ENCODE measurements around the gene BPIFA1.

Gene BPIFA1

DNA sequence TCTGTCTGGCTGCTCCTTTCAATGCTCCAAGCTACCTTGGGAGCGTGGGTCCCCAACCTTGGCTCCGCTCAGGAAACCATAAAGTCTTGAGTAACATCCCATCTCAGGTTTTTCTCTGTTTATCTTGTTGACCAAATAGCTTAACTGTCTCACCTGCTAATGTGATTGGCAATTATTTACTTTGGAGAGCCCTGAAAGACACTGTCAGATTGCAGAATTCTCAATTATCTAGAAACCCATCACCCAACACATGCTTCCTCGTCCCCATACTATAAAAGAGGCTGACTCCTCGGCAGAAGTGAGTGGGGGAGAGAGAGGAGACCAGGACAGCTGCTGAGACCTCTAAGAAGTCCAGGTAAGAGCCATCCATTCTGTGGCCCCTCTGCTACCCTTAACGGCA lies at the start of gene BPIFA1:
Gene BPIFA1 (plus strand): TSS at position 301 of the 400 bp plus-strand sequence. CDS start 1,716 bp downstream, outside the sequence.
- DNase-seq (ENCODE audit: low read depth): no peak

DNA sequence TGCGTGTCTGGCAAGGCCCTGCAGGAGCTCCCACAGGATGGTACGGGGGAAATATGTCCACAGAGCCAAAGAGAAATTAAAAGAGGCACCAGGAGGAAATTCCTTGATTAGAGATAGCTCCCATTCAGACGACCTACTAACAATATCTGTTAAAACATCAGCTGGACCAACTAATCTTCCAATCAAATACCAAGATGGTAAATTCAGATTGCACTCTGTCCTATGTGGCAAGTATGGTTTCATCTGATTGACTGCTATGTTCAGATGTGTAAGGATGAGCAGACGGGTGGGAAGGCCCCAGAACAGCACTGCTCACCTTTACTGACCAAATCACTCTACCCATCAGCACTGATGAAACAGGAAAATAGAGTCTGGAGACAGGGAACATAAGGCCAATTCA lies 48.3 kb upstream of the BPIFA1 start:
- DNase-seq (ENCODE audit: low read depth): no peak

DNA sequence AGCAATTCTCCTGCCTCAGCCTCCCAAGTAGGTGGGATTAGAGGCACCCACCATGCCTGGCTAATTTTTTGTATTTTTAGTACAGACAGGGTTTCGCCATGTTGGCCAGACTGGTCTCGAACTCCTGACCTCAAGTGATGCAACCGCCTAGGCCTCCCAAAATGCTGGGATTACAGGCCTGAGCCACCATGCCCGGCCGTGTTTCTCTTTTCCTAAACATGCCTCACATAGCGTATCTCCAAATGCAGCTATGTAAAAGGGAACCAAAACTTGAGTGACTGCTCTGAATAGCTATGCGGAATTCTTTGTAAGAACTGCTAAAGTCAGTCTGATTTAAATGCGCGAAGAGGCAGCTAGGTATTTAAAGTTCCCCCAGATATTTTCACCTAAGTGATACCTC lies 47.4 kb upstream of the BPIFA1 start:
- no peak for DNase-seq (ENCODE audit: low read depth)

DNA sequence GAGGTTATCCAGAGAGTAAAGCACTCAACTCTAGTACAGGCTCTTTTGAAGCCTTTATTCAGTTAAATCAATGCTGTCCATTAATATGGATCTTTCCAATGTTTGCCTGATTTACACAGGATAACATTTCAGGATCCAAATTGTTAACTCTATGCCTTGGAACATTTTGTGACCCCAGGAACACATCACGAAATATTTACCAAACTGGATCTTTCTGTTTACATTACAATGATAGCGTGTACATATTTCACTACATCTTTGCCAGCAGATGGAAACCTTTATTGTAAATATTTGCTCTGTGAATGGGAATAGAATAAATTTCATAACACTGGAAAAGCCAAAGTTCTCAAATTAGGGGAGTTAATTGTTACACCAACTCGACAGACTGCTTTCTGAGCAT lies 44.3 kb upstream of the BPIFA1 start:
- no peak for DNase-seq (ENCODE audit: low read depth)

DNA sequence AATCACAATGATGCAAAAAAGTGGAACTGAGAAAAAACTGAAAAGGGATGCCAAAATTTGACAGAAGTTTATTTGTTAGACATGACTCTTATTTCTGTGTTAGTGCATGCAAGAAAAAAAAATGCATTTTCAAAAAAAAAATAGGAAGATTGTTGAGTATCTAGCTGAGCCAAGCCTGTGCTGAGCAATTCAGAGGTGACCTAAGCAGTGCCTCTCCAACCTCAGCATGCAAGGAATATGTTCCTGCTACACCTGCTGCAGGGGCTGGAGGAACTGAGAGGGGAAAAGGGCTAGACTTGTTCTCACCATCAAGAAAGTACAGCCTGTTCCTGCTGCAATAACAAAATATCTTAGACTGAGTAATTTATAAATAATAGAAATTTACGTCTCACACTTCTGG lies 43.8 kb upstream of the BPIFA1 start:
- no peak for DNase-seq (ENCODE audit: low read depth)

DNA sequence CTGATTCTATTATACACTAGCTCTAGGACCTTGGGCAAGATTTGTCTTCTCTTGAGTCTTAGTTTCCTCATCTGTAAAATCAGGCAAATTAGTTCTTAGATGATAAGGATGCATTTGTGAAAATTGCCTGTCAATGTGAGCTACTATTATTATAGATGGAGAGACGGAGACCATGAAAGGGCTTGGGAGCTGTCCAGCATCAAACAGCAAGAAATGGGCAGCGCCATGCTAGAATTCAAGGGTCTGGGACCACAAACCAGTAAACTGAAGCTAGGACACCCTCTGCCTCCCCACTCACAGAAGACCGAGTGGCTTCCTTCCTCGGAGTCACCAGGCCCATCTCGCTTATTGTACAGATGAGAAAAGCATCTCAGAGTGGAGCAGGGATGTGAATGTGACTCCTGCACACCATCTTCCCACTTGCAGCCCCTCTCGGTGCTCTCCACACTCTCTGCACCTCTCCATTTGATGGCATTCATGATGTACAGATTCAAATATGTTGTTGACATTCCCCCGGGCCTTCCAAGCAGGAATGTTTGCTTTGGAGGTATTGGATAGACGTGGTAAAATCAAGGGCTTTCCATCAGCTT lies 42.8 kb upstream of the BPIFA1 start:
- DNase-seq (ENCODE audit: low read depth): no peak

DNA sequence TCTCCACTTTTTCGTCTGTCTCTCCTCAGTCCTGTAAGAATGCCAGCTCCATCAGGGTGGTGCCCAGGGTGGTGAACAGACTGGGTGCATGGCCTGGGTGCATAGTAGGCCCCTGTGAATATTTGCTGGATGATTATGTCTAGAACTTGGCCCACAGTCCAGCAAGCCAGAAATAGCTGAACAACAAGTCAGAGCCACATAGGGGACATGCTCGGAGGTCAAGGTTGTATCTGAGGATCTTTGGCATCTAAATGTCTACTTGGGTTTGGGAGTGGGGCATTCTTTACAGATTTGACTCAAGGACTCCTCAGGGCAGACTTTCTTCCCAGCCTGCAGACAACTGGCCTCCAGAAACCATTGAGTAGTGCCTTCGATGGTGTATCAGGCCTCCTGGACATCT lies 36.8 kb upstream of the BPIFA1 start:
- no peak for DNase-seq (ENCODE audit: low read depth)

DNA sequence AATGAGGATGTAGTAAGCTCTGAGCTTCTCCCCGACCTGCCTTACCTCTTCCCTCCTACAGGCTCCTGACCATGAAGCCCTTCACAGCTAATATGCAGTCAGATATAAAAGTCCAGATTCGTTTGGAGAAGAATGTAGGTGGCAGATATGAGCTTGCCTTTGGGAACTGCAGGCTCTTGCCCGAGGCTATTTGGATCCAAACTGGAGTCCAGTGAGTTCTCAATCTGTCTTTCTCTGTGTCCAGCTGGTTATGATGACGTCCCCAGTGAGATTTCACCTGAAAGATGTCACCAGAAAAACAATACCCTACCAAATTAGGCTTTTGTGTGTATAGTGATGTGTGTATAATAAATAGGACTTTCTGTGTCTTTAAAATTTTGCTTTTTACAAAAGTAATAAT lies 33.3 kb upstream of the BPIFA1 start:
- DNase-seq (ENCODE audit: low read depth): no peak

DNA sequence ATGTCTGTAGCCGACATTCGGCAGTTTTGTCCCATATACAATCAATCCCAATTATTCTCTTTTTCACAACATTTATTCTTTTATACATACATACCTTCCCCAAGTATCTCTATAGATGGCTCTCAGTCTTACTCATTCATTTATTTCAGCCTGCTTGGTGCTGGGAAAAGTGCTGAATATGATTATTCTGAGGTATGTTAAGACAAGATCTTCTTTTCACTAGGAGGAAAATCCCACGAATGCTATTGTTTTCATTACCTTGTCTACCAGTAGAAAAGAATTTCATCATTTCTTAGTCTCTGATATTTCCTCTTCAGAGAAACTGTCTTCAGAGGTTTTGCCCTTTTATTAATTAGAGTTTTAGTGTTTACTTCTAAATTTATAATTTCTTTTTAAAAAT lies 32.4 kb upstream of the BPIFA1 start:
- DNase-seq (ENCODE audit: low read depth): no peak

DNA sequence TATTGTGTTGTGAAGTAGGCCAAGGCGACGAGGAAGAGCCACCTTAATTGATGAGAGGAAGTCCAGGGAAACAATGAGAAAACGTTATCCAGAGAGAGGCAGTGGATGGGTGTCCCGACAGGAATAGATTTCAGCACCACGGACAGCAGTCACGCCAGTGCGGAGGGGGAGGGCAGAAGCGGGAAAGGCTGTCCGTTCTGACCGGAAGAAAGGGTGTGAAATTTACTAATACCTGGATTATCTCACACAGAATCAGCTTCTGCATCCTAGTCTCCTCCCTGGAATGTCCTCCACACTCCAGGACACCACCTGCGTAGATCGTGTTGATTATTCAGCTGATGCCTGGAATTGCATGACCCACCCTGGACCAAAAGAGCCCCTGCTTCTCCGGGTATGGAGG lies 26.0 kb upstream of the BPIFA1 start:
- peak; percentile 7 for DNase-seq (ENCODE audit: low read depth)

DNA sequence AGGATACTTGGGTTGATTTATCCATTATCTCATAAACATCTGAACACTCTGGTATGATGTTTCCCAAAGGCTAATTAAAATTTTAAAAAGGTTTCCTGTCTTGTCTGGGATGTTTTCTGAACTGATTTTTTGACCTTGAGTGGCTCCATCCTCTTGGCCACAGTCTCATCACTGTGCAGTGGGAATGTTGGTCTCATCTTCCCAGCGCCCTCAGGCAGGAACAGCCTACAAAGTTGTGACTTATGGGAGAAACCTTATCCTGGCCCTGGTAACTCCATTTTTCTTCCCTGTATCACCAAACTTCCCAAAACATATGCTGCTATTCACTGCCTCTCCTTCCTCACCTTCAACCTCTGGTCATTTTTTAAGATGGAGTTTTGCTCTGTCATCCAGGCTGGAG lies 25.4 kb upstream of the BPIFA1 start:
- no peak for DNase-seq (ENCODE audit: low read depth)

DNA sequence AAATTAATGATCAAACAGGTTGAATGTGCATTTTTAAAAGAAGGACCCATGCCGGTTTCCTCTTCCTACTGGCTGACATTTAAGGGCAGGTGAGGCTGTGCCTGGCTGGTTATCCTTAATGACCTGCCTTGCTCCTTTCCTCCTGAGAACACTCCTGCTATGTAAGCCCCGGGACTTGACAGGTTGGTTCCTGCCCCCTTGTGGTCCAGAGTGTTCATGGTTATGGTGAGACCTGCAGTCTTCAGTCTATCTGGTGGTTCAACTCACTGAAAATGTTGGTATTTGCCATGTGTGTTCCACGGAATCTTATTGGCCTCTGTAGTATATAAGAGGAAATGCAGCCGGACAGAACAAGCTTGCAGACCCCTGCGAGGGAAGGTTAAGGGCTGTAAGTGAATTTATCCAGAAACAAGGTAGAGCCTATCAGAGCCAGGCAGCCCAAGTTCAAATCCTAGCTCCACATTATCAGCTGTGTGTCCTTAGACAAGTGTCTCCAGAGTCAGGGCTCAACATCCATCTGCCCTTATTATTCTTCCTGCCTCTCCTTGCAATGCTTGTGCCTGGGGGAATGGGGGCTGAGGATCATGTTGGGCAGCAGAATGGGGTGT lies 23.9 kb upstream of the BPIFA1 start:
- no peak for DNase-seq (ENCODE audit: low read depth)

DNA sequence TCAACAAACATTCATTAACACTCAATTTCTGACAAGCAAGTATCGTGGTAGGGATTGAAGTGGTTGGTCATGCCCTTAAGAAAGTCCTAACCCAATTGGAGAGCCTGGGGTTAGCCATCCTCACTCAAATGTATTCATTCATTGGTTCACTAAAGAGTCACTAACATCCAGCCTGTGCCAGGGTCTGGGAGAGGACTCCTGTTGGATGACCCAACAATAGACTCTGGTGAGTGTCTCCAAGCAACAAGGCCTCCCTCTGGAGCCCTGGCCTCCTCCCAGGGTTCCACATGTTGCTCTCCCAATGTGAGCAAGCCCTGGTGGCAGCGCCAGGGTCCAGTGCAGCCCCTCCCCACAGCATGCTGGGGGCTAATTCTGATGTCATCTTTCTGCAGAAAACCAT lies 18.7 kb upstream of the BPIFA1 start, which contains the start of gene BPIFA3:
Gene BPIFA3 (plus strand): TSS at position 301 of the 400 bp plus-strand sequence. CDS start 185 bp downstream, outside the sequence.
- DNase-seq (ENCODE audit: low read depth): no peak

DNA sequence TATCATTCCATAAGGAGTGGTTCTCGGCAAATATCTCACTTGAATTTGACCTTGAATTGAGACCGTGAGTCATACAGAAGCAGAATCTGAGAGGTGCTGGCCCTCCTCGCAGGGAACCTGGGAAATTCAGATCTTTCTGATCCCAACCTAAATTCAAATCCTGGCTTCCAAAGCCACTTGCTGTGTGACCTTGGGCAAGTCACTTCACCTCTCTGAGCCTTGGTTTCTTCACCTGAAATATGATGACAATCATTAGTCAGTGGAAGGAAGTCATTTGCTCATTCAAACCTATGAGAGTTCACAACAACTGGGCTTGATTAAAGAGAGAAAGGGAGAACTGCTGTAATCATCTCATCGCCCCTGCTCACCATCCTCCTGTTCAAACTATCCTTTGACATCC lies 11.4 kb upstream of the BPIFA1 start:
- DNase-seq (ENCODE audit: low read depth): no peak

DNA sequence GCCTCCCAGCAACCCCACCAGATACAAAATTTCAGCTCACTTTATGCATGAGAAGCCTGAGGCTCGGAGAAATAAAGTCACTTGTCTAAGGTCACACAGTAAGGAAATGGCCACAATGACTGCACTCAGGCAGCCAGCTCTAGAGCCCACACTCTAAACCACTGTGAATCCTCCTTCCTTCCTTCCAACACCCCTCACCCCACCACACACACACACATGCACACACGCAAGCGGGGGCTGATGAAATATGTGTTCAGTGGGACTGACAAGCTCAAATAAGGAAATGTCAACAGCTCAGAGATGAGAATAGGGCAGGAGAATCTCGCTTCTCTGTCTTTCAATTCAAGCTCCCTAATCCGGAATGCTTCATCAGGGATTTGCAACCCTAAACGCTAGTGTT lies 6.0 kb upstream of the BPIFA1 start:
- DNase-seq (ENCODE audit: low read depth): no peak

DNA sequence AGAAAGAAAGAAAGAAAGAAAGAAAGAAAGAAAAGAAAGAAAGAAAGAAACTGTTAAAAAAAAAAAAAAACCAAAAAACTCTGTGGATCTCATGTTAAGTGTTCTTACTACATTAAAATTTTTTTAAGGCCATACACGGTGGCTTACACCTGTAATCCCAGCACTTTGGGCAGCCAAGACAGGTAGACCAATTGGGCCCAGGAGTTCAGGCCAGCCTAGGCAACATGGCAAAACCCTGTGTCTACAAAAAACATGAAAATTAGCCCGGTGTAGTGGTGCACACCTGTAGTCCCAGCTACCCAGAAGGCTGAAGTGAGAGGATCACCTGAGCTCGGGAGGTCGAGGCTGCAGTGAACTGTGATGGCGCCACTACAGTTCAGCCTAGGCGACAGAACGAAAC lies 4.6 kb upstream of the BPIFA1 start:
- no peak for DNase-seq (ENCODE audit: low read depth)

DNA sequence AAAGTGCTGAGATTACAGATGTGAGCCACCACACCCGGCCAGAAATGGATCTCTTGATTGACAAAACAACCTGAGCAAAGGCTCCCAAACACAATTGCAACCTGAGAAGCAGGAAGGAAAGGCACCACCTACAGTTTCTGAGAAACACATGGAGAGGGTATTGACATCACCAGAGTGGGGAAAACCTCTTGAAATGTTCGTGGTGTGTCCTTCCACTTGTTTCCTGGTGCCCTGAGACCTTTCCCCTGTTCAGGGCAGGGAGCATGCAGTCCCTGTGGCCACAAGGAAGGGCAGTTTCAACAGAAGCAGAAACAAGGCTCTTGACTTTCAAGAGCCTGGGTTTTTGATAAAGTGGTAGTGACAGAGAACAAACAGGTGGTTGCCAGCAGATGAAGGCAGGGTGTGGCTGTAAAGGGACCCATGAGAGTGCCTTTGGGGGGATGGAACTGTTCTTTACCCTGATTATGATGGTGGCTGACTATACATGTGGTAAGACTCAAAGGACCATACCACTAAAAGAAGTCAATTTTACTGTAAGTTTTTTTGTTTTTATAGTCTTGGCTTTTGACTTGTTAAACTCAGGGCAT lies 3.2 kb upstream of the BPIFA1 start:
- DNase-seq (ENCODE audit: low read depth): no peak

DNA sequence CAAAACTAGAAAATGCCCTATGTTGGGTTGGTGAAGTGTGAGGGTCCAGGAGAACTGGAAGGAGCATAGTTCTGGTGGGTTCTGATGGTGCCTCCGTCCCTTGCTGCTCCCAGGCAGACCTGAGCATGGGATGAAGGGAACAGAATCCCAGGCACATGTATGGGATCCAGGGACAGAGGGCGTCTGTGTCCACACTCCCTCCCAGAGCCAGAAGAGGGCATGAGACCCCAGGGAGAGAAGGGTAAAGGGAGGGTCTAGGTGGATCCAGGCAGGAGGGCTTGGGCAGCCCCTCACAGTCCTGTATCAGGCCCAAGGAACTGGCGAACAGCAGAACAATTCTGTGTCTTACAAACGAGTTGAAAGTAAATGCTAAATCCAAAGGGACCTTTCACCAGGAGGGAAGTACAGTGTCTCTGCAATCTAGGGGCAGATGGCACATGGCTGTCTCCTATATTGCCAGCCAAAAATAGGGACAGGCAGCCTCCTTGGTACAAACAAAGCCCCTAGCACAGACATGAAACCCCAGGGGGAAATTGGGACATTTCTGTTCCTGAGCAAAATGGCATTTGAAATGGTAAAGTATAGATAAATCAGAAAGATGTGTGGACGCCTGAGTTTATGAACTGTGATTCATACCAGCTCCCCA lies 2.5 kb upstream of the BPIFA1 start:
- no peak for DNase-seq (ENCODE audit: low read depth)

DNA sequence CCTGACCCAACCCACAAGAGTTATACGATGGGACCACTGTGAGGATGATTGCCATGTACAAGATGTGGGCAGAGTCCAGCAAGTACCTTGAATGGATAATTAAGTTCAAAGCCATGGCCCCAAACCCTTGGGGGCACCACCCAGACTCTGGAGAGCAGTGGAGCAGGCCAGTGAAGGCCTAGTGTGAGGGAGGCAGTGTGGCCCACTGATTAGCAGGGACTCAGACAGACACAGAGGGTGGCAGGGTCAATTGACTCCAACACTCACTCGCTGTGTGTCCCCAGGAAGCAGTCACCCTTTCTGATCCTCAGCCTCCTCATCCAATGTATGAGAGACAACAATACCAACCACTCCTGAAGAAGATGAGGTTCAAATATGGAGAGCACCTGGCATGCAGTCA lies 1.7 kb upstream of the BPIFA1 start:
- DNase-seq (ENCODE audit: low read depth): no peak

DNA sequence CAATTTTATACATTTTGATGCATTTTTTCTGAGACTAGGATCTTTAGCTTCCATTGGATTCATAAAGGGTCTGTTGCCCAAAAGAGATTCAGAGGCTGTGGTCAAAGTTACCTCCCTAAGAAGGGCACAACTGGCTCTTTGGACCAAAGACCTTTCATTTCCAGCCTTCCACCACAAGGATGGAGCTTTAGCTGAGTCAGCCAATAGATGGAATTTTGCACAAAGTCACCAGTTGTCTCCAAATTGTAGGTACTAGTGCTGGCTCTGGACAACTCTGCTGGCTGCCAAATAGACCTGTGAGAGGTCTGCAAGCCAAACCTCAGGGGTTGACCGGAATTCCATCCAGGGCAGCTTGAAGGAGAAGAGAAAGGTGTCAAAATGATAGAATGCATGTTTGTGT lies 555 bp downstream of the BPIFA1 start:
- DNase-seq (ENCODE audit: low read depth): no peak

DNA sequence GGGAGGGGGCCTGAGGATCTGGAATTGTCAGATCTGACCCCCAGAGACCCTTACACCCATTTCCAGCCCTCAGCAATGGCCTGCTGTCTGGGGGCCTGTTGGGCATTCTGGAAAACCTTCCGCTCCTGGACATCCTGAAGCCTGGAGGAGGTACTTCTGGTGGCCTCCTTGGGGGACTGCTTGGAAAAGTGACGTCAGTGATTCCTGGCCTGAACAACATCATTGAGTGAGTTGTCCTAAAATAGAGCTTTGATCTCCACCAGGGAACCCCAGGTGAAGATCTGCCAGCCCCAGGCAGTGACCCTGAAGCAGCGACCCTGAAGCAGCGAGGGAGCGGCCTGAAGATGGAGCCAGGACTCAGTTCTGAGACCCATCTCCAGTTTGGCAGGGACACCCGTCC lies 2.2 kb downstream of the BPIFA1 start:
- DNase-seq (ENCODE audit: low read depth): no peak

DNA sequence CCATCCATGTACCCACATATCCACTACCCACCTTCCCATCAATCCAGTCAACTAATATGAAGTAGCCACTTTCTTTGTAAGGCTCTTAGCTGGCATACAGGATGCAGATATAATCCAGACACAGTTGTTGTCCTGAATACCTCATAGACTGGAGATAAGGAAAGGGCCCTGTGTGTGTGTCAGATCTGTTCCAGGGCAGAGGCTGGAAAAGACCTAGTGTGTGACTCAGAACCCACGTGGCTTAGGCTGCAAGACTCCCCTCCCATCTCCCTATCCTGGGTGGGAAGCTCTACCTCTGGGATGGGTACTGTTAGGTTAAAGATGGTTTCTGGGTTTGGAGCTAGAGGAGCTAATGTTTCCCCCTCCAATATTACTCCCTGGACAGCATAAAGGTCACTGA lies 3.6 kb downstream of the BPIFA1 start:
- no peak for DNase-seq (ENCODE audit: low read depth)

DNA sequence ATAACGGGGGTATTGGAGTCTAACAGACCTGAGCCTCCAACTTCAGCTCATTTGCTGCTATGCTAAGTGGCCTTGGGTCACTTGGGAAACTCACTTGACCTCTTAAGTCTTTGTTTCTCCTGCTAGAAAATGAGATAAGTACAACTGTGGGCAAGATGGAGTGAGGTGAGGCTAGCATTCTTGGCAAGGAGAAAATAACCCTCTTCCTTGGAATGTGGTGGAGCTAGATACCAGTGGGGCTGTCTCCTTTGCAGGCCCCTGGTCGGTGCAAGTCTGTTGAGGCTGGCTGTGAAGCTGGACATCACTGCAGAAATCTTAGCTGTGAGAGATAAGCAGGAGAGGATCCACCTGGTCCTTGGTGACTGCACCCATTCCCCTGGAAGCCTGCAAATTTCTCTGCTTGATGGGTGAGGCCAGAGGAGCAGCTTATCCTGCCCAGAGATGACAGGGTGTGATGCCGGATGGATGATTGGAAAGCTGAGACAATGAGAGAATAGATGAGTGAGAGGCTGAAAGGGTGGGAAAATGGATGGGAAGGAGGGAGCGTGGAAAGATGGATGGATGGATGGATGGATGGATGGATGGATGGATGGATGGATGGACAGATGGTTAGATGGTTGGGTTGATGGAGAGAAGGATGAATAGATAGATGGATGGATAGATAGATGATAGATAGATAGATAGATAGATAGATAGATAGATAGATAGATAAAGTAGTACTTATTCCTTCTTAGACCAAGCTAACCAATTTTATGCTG lies 4.4 kb downstream of the BPIFA1 start:
- DNase-seq (ENCODE audit: low read depth): no peak

All from activated T-helper 1 cell treated with Interleukin-2 at 50 U/mL for 16 hours (primary cell).